Activated T-cell treated with anti-CD3 and anti-CD28 coated beads, Interleukin-2, amount 50 U/mL, for 4 hours (primary cell): Measurements from ENCODE around the gene CYBC1. TPM values are rescaled to one million over a fixed set of nuclear protein-coding genes. Genes with fewer than 3 reads are reported as not detected.
A peak's percentile ranks its signal among the peaks of the same experiment; 100 is the strongest.

Experiments used
- ATAC-seq, 2 donors: fragments of 200-7000 bp; cut with Tn5 transposase; one replicate each; pipeline ENCODE4 v1.10.0; 2021
- DNase-seq: peaks from one replicate; pipeline ENCODE4 v3.0.0-alpha.2; 2020
- H3K27me3 Mint-ChIP-seq: one replicate; pipeline ENCODE4 v1.8.0; 2021; ENCODE audit warnings: low read depth, mixed read lengths
- H3K36me3 Mint-ChIP-seq: one replicate; pipeline ENCODE4 v1.8.0; 2022; ENCODE audit warnings: mixed read lengths; ENCODE audit not compliant: insufficient read depth
- H3K4me1 Mint-ChIP-seq: one replicate; pipeline ENCODE4 v1.8.0; 2021; ENCODE audit warnings: low read depth, mixed read lengths
- H3K4me3 Mint-ChIP-seq: one replicate; pipeline ENCODE4 v1.8.0; 2021; ENCODE audit warnings: mild to moderate bottlenecking, moderate library complexity, mixed read lengths
- H3K9me3 Mint-ChIP-seq: one replicate; pipeline ENCODE4 v1.8.0; 2021; ENCODE audit warnings: mixed read lengths
- total RNA-seq, 3 donors: library from RNA; stranded (reverse); gene quantifications; one replicate each; pipeline ENCODE4 v1.2.1, GENCODE V29; 2021

Gene CYBC1
- 100 to 1,000 TPM; 151 to 165 (median 156) TPM for total RNA-seq

DNA sequence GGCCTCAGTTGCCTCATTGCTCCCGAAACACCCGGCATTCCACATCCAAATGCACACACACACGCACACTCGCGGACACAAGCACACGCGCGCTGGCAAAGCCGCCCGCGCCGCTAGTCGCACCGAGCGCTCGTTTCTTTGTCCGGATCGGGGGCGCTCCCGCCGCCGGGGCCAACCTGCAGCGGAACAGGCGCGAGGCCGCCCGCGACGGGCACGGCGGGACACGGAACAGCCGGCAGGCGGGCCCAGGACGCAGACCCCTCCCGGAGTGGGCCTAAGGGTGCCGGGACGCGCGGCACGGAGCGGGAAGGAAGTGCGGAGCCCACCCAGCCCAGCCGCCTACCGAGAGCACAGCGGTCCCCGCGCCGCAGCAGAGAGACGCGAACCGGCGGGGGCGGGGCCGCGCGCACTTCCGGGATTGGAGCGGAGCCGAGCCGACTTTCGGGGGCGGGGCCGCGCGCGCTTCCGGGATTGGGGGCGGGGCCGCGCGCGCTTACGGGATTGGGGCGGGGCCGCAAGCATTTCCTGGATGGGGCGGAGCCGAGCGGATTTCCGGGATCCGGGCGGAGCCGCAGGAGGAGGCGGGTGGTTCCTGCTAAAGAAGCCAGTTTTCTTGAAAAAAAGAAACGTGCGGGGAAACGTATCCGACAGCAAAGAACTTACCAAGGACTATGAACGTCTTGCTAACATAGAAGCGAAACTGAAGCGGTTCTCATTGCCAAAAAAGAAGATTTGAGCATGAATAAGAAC, at the start of gene CYBC1:
Gene CYBC1, minus strand, starts transcription at position 396 of the 750 bp plus-strand sequence. CDS start 1,498 bp downstream, outside the sequence.
- Mint-ChIP-seq H3K27me3 (no peaks in the 10 kb centered on the region), H3K4me1 (peaks cover 42% of the 10 kb centered on the region), H3K36me3 (no peaks in the 10 kb centered on the region), H3K9me3 (no peaks in the 10 kb centered on the region), H3K4me3 (peak within 1 kb of the TSS; percentile 94)
- peak; percentile 96 for DNase-seq
- peak; percentile 77 to 81 for ATAC-seq

DNA sequence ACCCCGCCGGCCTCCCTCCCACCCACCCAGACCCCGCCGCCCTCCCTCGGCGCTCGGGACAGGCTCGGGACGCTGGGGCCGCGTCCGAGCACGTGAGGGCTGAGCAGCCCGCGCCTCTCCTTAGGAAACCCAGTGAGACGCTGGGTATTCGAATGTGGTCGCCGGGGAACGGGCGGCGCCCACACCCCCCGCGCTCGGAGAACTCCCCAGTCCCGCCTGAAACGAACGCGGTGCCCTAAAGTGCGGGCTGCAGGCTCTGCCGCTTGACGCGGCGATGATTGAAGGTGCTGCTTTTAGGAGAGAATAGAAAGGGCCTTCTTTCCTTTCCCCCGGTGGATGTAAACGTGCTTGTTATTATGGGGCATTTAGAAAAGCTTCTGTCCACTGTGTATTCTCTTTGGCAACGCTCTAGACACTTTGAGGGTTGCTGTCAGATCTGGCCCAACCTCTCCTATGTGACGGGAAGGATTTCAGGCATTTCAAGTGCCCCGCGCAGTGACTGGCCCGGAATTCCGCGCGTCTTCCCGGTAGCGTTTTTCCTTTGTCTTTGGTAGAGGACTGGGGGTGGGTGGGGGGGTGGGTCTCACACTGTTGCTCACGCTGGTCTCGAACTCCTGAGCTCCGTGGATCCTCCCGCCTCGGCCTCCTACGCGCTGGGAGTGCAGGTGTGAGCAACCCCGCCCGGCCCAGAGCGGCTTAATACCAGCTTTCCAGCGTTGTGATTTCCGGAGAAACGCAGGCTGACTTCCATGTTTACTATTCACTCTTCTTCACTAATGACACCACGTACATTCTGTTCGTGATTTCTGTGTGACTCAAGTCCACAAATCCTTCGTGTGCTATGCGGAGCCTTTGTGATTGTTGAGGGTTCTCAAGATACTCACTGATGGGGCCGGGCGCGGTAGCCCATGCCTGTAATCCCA, 47.2 kb upstream of the CYBC1 start:
- Mint-ChIP-seq H3K36me3 (no peaks in the 10 kb centered on the region), H3K27me3 (no peaks in the 10 kb centered on the region), H3K9me3 (no peaks in the 10 kb centered on the region), H3K4me1 (peaks cover 12% of the 10 kb centered on the region), H3K4me3 (peak overlapping the region; percentile 83)
- ATAC-seq (peak; percentile 21 to 38), DNase-seq (peak; percentile 13)

DNA sequence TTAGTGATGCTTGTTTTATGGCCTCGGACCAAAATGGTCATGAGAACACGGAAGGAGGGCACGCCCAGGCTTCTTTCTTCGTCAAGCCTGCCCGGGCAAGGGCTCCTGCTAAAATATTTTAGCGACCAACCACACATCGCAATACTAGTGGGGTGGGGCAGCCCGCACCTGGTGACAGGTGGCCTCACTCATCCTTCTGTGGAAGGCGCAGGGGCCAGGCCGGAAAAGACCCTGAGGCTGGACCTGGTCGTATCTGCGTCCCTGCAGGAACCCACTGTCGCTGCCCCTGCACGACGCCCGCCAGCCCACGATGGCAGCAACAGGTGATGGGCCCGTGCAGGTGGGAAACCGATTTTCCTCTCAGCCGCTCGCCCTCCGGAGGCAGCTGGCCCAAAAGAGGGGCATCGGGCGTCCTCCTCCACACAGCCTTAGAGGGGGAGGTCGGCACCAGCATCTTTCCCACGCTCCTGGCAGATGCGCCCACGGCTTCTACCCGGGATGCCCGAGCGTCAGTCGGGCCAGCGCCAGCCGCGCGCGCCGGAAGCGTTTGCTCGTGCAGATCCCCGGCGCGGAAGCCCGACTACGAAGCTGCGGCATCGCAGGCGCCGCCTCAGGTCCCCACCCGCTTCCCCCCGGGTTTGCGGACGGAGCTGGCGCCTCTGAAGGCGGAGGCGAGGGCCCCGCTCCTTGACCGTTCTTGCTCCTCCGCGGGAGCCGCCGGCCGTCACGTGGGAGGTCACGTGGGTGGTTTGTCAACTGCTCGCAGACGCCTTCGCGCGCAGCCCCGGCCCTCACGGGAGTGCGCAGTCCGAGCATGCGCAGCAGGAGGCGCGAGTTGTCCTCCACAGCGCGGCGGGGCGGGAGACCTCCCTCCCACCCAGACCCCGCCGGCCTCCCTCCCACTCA, 46.2 kb upstream of the CYBC1 start:
- H3K4me3 Mint-ChIP-seq = peak overlapping the region; percentile 69
- H3K4me1 Mint-ChIP-seq = peaks cover 12% of the 10 kb centered on the region
- ATAC-seq (peak; percentile 67 to 69), DNase-seq (peak; percentile 83)
- H3K9me3 Mint-ChIP-seq = no peaks in the 10 kb centered on the region
- no peaks in the 10 kb centered on the region for H3K27me3 Mint-ChIP-seq
- no peaks in the 10 kb centered on the region for H3K36me3 Mint-ChIP-seq

DNA sequence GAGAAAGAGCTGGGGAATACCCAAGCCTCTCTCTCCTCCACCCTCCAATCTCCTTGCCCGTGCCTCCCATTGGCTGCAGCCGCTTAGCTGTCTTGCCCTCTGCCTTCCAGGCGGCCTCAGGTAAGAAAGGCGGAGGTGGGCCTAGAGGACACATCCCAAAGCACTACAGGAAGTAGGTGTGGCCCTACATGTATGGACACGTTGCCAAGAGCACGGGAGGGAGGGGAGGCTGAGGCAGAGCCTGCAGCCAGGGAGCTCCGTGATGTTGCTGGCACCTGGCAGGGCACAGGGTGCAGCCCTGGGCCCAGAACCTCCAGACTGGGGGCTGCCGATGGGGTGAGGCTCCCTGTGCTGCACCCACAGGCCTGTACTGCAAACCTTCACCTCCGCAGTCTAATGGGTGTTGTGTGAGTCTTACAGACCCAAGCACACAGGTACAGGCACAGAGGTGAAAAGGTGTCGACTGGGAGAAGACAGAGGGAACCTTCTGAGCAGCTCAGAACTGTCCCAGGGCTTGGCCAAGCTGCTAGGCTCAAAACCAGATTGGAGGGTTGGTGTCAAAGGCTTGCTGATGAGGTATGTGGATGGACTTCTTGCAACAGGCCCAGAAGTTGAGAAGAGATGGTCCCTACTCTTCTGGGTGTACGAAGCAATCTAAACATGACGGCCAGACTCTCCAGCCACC, 45.4 kb upstream of the CYBC1 start:
- Mint-ChIP-seq H3K27me3 (no peaks in the 10 kb centered on the region), H3K4me1 (peaks cover 12% of the 10 kb centered on the region), H3K4me3 (peak overlapping the region; percentile 69), H3K9me3 (no peaks in the 10 kb centered on the region), H3K36me3 (no peaks in the 10 kb centered on the region)
- DNase-seq (no peak), ATAC-seq (no peak)

DNA sequence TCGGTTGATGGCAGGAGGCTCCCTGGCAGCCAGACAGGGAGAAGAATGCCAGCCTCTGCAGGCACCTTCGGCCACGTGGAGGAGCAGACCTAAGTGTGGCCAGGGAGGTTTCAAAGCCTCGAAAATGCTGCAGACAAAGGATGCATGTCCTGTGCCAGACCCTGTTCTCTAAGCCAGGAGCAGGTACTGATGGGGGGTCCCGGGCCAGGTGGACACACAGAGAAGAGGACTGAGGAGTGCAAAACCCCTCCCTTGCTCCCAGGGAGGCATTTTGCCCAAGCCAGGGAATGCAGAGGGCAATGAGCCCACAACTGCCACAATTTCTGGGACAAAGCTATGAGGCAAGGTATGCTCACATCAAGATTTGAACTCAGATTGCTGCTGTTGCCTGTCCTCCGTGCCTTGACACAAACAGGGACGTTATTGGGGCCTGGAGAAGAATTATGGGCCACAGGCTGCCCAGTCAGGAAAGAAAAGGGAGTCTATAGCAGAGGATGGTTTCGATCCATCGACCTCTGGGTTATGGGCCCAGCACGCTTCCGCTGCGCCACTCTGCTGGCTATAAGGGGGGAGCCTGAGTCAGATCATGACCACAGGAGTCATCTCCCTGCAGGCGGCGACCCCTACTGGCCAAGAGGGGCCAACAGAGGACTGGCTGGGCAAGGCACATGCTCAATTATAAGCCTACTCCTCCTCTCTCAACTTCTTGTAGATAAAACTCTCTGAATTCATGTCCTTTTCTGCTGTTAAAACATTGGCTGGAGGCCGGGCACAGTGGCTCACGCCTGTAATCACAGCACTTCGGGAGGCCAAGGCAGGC, 43.9 kb upstream of the CYBC1 start:
- Mint-ChIP-seq H3K36me3 (no peaks in the 10 kb centered on the region), H3K4me1 (peaks cover 12% of the 10 kb centered on the region), H3K9me3 (no peaks in the 10 kb centered on the region)

DNA sequence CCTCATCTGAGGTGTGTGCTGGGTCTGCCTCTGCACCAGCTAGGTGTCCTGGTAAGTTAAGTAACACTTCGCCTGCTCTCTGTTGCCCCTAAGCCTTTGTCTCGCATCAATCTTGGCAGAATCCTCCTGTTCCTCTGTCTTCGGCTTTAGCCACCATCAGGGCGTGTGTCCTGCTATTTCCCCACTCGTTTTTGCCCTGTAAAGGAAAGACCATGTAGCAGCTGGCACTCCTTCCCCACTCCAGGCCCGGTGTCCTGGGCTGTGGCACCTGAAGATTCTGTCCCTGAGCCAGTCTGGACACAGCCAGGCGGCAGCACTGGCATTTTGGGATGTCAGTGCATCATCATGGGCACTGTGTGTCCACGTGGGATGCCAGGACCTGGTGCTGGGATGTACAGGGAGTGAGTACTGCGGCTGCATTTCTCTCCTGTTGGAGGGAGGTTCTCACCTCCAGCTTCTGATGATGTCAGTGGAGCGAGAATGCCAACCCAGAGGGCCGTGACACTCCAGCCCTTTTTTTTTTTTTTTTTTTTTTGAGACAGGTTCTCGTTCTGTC, 42.8 kb upstream of the CYBC1 start:
- H3K4me3 Mint-ChIP-seq = no peak overlapping the region
- DNase-seq = no peak
- peaks cover 6% of the 10 kb centered on the region for H3K36me3 Mint-ChIP-seq
- no peak for ATAC-seq
- H3K9me3 Mint-ChIP-seq = no peaks in the 10 kb centered on the region
- H3K27me3 Mint-ChIP-seq = no peaks in the 10 kb centered on the region
- peaks cover 9% of the 10 kb centered on the region for H3K4me1 Mint-ChIP-seq

More for the DNA sequence above, 43.9 kb upstream of the CYBC1 start:
- Mint-ChIP-seq H3K27me3 (no peaks in the 10 kb centered on the region), H3K4me3 (peak overlapping the region; percentile 64)
- ATAC-seq (peak; percentile 74 to 75), DNase-seq (peak; percentile 85)

DNA sequence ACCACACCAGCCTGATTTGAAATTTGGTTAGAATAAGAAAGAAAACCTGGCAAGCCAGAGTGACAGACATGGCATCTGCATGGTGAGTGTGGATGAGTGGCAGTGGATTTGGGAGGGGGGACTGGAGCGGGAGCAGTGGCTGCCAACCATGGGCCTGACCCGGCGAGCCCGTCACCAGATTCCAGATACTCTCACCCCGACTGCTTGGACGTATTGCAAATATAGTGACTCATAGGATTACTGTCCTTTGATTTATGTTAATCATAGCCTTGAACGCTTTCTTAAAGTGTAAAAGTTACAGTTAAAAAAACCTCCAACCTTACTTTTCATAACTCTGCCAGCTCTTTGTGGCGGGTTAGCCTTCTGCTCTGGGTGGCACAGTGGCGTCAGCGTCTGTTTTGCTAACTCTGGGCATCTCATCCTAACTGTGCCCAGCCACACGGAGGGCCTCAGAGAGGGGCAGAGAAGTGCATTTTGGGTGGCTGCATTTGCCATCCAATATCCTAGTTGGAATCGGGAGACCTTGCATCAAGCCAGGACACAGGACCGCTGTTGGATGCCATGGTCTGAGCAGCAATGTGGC, 42.2 kb upstream of the CYBC1 start:
- Mint-ChIP-seq H3K27me3 (no peaks in the 10 kb centered on the region), H3K4me1 (peaks cover 5% of the 10 kb centered on the region), H3K36me3 (peaks cover 7% of the 10 kb centered on the region), H3K9me3 (no peaks in the 10 kb centered on the region), H3K4me3 (no peak overlapping the region)
- no peak for ATAC-seq
- no peak for DNase-seq

DNA sequence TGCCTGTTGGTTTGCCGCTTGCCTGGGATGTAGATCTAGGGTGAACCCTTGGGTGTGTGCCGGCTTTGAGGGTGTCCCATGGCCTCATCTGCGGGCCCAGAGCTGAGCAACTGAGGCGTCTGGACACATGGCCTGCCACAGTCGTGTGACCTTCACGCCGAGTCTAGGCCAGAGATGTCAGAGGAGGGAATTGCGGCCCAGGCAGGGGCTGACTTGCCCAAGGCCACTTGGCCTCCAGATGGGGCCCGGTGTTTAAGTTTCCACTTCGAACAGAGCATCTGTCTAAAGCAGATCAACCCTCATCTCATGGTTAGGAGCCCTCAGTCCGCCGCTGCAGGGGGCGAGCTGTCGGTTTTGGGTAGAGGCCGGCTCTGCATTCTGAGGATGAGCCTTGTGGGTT, 41.0 kb upstream of the CYBC1 start:
- Mint-ChIP-seq H3K36me3 (peaks cover 8% of the 10 kb centered on the region), H3K4me1 (peaks cover 7% of the 10 kb centered on the region), H3K9me3 (no peaks in the 10 kb centered on the region), H3K4me3 (no peak overlapping the region), H3K27me3 (no peaks in the 10 kb centered on the region)
- DNase-seq = no peak
- ATAC-seq = no peak

DNA sequence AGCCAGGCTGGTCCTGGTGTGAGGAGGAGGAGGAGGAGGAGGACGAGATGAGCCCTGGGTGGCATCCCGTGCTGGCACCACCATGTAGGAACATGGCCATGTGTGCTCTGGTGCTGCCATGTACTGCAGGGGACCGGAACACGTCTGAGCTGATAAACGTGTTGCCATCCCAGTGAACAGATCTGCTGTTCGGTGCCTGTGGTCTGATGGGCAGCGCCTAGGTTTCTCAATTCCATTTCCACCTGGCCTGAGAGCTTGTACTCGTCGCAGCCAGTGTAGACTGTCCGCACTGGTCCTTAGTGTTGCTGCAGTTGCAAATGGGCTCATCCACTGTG, 40.6 kb upstream of the CYBC1 start:
- no peak for DNase-seq
- Mint-ChIP-seq H3K27me3 (no peaks in the 10 kb centered on the region), H3K9me3 (no peaks in the 10 kb centered on the region), H3K4me1 (peaks cover 11% of the 10 kb centered on the region), H3K4me3 (no peak overlapping the region), H3K36me3 (peaks cover 10% of the 10 kb centered on the region)
- no peak for ATAC-seq

DNA sequence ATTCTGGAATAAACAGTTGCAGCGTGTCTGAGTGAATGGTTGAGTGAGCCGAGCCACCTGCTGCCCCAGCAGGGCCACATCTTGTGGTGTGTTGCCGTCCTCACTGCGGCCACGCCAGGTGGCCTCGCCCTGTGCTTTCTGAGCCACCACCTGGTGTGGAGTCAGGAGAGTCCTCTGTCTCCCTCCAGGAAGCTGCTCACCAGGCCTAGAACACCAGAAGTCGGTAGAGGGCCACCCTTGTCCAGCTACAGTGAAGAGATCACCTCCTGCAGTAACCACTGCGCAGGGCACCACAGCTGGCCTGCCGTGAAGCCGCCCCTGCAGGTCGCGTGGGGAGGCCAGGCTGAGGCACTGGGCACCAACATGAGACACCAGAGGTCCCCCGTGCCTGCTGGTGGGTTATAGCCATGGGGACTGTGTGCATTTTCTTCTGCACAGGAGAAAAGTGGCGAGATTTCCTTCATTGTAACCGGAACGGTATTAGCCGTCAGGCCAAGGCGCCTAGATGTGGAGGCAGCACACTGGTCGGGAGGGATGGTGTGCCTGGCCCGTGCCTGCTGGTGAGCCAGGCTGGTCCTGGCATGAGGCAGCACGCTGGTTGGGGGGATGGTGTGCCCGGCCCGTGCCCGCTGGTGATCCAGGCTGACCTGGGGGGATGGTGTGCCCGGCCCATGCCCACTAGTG, 40.1 kb upstream of the CYBC1 start:
- DNase-seq (no peak), ATAC-seq (no peak)
- H3K4me3 Mint-ChIP-seq = no peak overlapping the region
- peaks cover 10% of the 10 kb centered on the region for H3K36me3 Mint-ChIP-seq
- peaks cover 16% of the 10 kb centered on the region for H3K4me1 Mint-ChIP-seq
- no peaks in the 10 kb centered on the region for H3K27me3 Mint-ChIP-seq
- no peaks in the 10 kb centered on the region for H3K9me3 Mint-ChIP-seq

DNA sequence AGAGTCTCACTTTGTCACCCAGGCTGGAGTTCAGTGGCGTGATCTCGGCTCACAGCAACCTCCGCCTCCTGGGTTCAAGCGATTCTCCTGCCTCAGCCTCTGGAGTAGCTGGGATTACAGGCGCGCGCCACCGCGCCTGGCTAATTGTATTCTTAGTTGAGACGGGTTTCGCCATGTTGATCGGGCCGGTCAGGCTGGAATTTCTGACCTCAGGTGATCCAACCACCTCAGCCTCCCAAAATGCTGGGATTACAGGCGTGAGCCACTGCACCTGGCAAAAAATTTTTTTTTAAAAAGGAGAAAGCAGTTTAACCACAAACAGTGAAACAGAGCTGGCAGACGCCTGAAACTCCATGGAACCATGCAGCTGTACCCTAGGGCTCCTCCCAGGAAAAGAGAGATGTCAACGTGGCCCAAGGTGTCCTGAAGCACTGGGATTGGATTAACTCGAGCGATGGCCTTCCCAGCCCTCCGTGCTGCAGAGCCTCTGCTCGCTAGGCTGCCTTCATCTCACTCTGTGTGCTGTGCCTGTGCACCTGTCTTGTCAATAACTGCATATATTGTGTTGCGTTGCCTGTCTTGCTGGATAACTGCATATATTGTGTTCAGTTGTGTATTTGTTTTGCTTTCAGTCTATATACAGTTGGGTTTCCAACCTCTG, 39.4 kb upstream of the CYBC1 start:
- no peak for DNase-seq
- no peaks in the 10 kb centered on the region for H3K9me3 Mint-ChIP-seq
- no peak for ATAC-seq
- H3K36me3 Mint-ChIP-seq = peaks cover 14% of the 10 kb centered on the region
- no peak overlapping the region for H3K4me3 Mint-ChIP-seq
- H3K4me1 Mint-ChIP-seq = peaks cover 19% of the 10 kb centered on the region
- H3K27me3 Mint-ChIP-seq = no peaks in the 10 kb centered on the region

DNA sequence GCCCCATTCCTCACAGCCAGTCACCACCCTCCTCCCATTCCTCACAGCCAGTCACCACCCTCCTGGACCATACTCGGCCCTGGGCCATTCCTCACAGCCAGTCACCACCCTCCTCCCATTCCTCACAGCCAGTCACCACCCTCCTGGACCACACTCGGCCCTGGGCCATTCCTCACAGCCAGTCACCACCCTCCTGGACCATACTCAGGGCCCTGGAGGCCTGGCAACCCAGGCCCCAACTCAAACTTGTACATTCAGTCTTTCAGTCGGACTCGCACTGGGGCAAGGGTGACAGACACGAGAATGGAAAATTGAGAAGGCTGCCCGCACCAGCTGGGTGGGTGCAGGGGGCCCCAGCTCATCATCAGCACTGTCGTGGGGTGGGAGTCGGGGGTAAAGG, 38.6 kb upstream of the CYBC1 start:
- no peak overlapping the region for H3K4me3 Mint-ChIP-seq
- DNase-seq (no peak), ATAC-seq (no peak)
- no peaks in the 10 kb centered on the region for H3K27me3 Mint-ChIP-seq
- H3K36me3 Mint-ChIP-seq = peaks cover 18% of the 10 kb centered on the region
- no peaks in the 10 kb centered on the region for H3K9me3 Mint-ChIP-seq
- peaks cover 17% of the 10 kb centered on the region for H3K4me1 Mint-ChIP-seq
